NOMO-1 treated with dmso at 0.1 percent for 144 hours (cell line): ENCODE results near the gene TFEC.

Experiments
- DNase-seq: peaks from one replicate; lab custom pipeline; 2025; ENCODE audit not compliant: unreplicated experiment; lab: John Stamatoyannopoulos, UW

TFEC gene

GRCh38 chr7:115988401-115988800 is 42.2 kb downstream of the TFEC start:
- DNase-seq: no peak

- DNase-seq: no peak
Measured at GRCh38 chr7:115987486-115987885, 43.1 kb downstream of the TFEC start.

- DNase-seq: no peak
Measured at GRCh38 chr7:115984105-115984504, 46.5 kb downstream of the TFEC start.

GRCh38 chr7:115980159-115980558 is 50.4 kb downstream of the TFEC start:
- no peak for DNase-seq

- no peak for DNase-seq
Measured at GRCh38 chr7:115976651-115977050, 53.9 kb downstream of the TFEC start.

- DNase-seq: no peak
Measured at GRCh38 chr7:115975766-115976165, 54.8 kb downstream of the TFEC start.

- DNase-seq: no peak
Measured at GRCh38 chr7:115973406-115973805, 57.2 kb downstream of the TFEC start.

GRCh38 chr7:115971506-115971905 is 59.1 kb downstream of the TFEC start:
- DNase-seq: no peak

- DNase-seq: no peak
Measured at GRCh38 chr7:115968596-115968995, 62.0 kb downstream of the TFEC start.

GRCh38 chr7:115968171-115968570 is 62.4 kb downstream of the TFEC start:
- DNase-seq: no peak

- DNase-seq: peak; percentile 30
Measured at GRCh38 chr7:115965796-115966475, 64.6 kb downstream of the TFEC start.

GRCh38 chr7:115965236-115965635 is 65.3 kb downstream of the TFEC start:
- no peak for DNase-seq

GRCh38 chr7:115964799-115965198 is 65.8 kb downstream of the TFEC start:
- no peak for DNase-seq

- no peak for DNase-seq
Measured at GRCh38 chr7:115962340-115962739, 68.2 kb downstream of the TFEC start.

GRCh38 chr7:115953592-115954255 is 76.8 kb downstream of the TFEC start:
- no peak for DNase-seq

GRCh38 chr7:115952832-115953231 is 77.7 kb downstream of the TFEC start:
- DNase-seq: no peak

GRCh38 chr7:115951547-115951946 is 79.0 kb downstream of the TFEC start:
- DNase-seq: no peak

- DNase-seq: no peak
Measured at GRCh38 chr7:115941703-115942268, 88.8 kb downstream of the TFEC start.

GRCh38 chr7:115940460-115941060 is 90.0 kb downstream of the TFEC start:
- DNase-seq: no peak

- no peak for DNase-seq
Measured at GRCh38 chr7:115937960-115938359, 92.6 kb downstream of the TFEC start.

GRCh38 chr7:115933471-115933870 is 97.1 kb downstream of the TFEC start:
- DNase-seq: no peak

- DNase-seq: no peak
Measured at GRCh38 chr7:115932880-115933279, 97.7 kb downstream of the TFEC start.
